ENCODE measurements around the gene NHERF1.

DNA sequence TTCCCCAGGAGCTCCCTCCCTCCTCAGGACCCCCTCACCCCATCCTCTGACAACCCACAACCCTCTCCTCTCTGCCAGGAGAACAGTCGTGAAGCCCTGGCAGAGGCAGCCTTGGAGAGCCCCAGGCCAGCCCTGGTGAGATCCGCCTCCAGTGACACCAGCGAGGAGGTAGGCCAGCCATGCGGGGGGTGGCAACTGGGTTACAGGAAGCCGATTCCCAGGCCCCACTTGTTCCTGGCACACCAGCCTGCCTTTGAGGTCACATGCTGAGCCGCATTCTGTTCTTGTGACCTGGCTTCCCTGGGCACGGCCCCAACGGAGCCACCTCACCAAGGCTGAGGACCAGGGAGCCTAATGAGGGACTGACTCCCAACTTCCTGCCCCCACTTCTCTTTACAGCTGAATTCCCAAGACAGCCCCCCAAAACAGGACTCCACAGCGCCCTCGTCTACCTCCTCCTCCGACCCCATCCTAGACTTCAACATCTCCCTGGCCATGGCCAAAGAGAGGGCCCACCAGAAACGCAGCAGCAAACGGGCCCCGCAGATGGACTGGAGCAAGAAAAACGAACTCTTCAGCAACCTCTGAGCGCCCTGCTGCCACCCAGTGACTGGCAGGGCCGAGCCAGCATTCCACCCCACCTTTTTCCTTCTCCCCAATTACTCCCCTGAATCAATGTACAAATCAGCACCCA is 19.8 kb downstream of the NHERF1 start:
- TF ChIP-seq SP1 (IDR thresholded peaks at IDR 0.05; ENCODE audit: low read depth, low read length), result no peak
- TF ChIP-seq FOSL1 (IDR thresholded peaks at IDR 0.05; ENCODE audit: insufficient read depth, low read depth, low read length), result no peak
- TF ChIP-seq, protein P1, sequence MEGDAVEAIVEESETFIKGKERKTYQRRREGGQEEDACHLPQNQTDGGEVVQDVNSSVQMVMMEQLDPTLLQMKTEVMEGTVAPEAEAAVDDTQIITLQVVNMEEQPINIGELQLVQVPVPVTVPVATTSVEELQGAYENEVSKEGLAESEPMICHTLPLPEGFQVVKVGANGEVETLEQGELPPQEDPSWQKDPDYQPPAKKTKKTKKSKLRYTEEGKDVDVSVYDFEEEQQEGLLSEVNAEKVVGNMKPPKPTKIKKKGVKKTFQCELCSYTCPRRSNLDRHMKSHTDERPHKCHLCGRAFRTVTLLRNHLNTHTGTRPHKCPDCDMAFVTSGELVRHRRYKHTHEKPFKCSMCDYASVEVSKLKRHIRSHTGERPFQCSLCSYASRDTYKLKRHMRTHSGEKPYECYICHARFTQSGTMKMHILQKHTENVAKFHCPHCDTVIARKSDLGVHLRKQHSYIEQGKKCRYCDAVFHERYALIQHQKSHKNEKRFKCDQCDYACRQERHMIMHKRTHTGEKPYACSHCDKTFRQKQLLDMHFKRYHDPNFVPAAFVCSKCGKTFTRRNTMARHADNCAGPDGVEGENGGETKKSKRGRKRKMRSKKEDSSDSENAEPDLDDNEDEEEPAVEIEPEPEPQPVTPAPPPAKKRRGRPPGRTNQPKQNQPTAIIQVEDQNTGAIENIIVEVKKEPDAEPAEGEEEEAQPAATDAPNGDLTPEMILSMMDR (IDR thresholded peaks at IDR 0.05; ENCODE audit: control extremely low read depth in 1 of 3, insufficient read depth in 1 of 3, low read depth in 1 of 3, low read length in 3 of 3), result no peak
- no peak for TF ChIP-seq TAF1 (IDR thresholded peaks at IDR 0.05; ENCODE audit: low read depth, low read length)

Measured in H1 (cell line).